IPS-18c (cell line): ENCODE measurements around the gene ASB4.

Experiments used
- H3K4me3 ChIP-seq: 2 replicates; pipeline ENCODE4 v1.7.0; 2013; ENCODE audit warnings: low read depth, mild to moderate bottlenecking, low read length, moderate library complexity; ENCODE audit not compliant: insufficient read depth
- H3K9me3 ChIP-seq: one replicate; pipeline ENCODE4 v1.6.1; 2013; ENCODE audit warnings: mild to moderate bottlenecking, low read length, moderate library complexity; ENCODE audit not compliant: control insufficient read depth, insufficient read depth

The ASB4 gene

GRCh38 chr7:95579318-95579717 is 93.6 kb downstream of the ASB4 start:
- no peak overlapping the region for H3K4me3 ChIP-seq
- no peaks in the 10 kb centered on the region for H3K9me3 ChIP-seq

DNA sequence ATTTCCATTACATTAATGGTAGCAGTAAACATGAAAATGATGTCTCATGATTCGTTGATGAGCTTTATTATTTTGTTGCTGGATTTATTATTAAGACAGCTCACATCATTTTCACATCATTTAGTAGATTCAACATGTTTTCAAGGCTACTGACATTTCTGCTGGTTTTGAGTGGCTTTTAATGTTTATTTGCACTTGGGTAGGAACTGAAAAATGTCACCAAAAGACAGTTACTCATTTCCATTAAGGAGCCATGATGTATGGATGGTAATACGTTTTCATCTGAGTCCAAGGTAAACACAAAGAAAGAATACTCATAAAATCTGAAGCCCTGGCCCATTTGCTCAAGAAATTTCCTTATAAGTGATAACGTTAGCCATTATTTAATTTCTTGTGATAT is 95.7 kb downstream of the ASB4 start:
- no peaks in the 10 kb centered on the region for H3K9me3 ChIP-seq
- H3K4me3 ChIP-seq: no peak overlapping the region

GRCh38 chr7:95582578-95583293 is 97.0 kb downstream of the ASB4 start:
- Histone ChIP-seq H3K9me3 (no peaks in the 10 kb centered on the region), H3K4me3 (no peak overlapping the region)

- no peak overlapping the region for H3K4me3 ChIP-seq
- H3K9me3 ChIP-seq: no peaks in the 10 kb centered on the region
Measured at GRCh38 chr7:95583834-95584621, 98.3 kb downstream of the ASB4 start.

DNA sequence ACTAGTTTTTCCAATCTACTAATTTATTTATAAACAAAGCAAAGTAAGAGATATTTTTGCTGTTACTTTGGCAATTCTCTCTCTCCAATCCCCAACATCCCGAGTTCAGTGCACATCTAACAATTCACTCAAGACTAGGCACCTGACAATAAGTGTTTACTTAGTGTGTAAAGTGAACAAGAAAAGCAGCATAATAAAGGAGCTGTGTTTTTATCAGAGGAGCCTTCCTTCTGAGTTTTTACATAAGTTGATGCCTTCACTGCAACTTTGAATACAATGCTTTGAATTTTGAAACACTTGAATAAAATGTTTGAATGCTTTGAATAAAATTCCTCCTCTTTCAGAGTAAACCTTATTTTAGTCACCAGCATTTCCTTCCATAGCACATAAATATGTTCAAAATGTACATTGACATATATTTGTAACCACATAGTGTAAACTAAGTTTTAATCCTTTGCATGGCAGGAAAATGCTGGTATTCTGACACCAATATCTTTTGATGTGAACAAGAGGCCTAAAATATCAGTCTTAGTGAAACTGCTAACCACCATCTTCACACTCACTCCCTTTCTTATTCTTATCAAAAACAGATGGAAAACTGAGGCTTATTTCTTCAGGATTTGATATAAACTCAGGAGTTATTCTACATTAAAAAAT is 99.2 kb downstream of the ASB4 start:
- Histone ChIP-seq H3K4me3 (no peak overlapping the region), H3K9me3 (no peaks in the 10 kb centered on the region)

GRCh38 chr7:95585426-95585789 is 99.7 kb downstream of the ASB4 start:
- H3K9me3 ChIP-seq: no peaks in the 10 kb centered on the region
- no peak overlapping the region for H3K4me3 ChIP-seq

DNA sequence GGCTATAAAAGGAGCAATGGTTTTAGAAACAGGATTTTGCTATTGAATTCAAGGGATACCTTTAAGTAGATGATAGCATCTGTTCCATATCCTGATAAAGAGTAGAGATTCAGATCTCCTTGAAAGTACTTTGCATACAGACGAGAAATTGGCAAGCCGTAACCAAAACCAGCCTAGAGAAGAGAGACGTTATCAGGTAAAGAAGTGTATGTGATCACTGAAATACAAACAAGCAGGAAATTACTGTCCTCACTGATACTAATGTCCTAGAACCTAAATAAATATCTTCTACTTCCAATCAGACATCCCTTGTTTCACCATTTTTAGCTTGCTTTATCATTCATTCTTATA is 101.2 kb downstream of the ASB4 start:
- no peaks in the 10 kb centered on the region for H3K9me3 ChIP-seq
- H3K4me3 ChIP-seq: no peak overlapping the region

- H3K4me3 ChIP-seq: no peak overlapping the region
- no peaks in the 10 kb centered on the region for H3K9me3 ChIP-seq
Measured at GRCh38 chr7:95589031-95589430, 103.3 kb downstream of the ASB4 start.

GRCh38 chr7:95589766-95590165 is 104.0 kb downstream of the ASB4 start:
- H3K4me3 ChIP-seq: no peak overlapping the region
- no peaks in the 10 kb centered on the region for H3K9me3 ChIP-seq
